SU-DHL-6 (cell line): Measurements from ENCODE around the gene TP53I13.

Experiments
- EZH2phosphoT487 ChIP-seq: fragments of 200-600 bp; sonication (generic), shearing (Covaris generic); conservative IDR thresholded peaks from 2 replicates; pipeline ENCODE4 v1.6.1; 2018; ENCODE audit warnings: mild to moderate bottlenecking, antibody characterized with exemption, low read length, moderate library complexity, mixed read lengths
- TF ChIP-seq, protein P1 (sequence below): fragments of 200-600 bp; sonication (generic); IDR thresholded peaks from one replicate; pipeline ENCODE4 v1.5.1; 2017; ENCODE audit warnings: antibody characterized with exemption, mild to moderate bottlenecking, low read length, moderate library complexity; ENCODE audit not compliant: insufficient read depth, poor library complexity, severe bottlenecking

DNA sequence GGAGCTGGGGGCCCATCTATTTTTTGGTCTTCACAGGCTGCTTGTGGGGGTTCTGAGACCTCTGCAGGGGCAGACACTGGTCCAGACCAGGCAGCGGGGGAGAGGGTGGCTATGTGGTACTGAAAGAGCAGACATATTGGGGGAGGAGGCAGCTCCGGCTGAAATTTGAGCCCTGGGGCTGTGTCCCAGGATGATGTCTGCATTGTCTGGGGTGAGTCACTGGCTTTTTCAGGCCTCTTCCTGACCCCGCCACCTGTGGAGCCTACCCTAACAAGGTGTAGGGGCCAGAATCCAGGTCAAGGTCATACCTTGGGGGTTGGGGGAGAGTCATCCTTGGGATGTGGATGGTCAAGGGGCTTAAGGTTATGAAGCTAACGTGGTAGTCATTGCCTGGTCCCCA is 51.8 kb downstream of the TP53I13 start:
- TF ChIP-seq, protein P1, sequence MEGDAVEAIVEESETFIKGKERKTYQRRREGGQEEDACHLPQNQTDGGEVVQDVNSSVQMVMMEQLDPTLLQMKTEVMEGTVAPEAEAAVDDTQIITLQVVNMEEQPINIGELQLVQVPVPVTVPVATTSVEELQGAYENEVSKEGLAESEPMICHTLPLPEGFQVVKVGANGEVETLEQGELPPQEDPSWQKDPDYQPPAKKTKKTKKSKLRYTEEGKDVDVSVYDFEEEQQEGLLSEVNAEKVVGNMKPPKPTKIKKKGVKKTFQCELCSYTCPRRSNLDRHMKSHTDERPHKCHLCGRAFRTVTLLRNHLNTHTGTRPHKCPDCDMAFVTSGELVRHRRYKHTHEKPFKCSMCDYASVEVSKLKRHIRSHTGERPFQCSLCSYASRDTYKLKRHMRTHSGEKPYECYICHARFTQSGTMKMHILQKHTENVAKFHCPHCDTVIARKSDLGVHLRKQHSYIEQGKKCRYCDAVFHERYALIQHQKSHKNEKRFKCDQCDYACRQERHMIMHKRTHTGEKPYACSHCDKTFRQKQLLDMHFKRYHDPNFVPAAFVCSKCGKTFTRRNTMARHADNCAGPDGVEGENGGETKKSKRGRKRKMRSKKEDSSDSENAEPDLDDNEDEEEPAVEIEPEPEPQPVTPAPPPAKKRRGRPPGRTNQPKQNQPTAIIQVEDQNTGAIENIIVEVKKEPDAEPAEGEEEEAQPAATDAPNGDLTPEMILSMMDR: no peak
- TF ChIP-seq EZH2phosphoT487: no peak
